ENCODE data around the gene AJUBA. TPM values are rescaled to one million over a fixed set of nuclear protein-coding genes. Genes with fewer than 3 reads are reported as not detected.

AJUBA gene
- total and polyA plus RNA-seq, 4 experiments from 2014 or later, result 0.30 to 3.9 (median 2.1) TPM

GRCh38 chr14:22998329-22999012, 16.1 kb upstream of the AJUBA start:
- intact Hi-C loops (cut with micrococcal nuclease), result no loop called here
- no peaks in the 10 kb centered on the region for H3K27me3 ChIP-seq (ENCODE audit: insufficient read depth, low read length)
- Mint-ChIP-seq H3K27ac (no peak overlapping the region), H3K9me3 (no peaks in the 10 kb centered on the region), H3K4me3 (no peak overlapping the region), H3K36me3 (peaks cover 0 to 3% of the 10 kb centered on the region in 2 donors), H3K4me1 (no peaks in the 10 kb centered on the region), H3K27me3 (no peaks in the 10 kb centered on the region)
- DNase-seq, result no peak
- CTCF ChIA-PET (ENCODE audit: partially characterized antibody), result interaction anchor here (1.5 to 38.6 kb wide), 2 partner anchors 12 to 62 kb away, joined by 7 to 1070 read pairs; partner anchors contain the start of gene CDH24
- no peaks in the 10 kb centered on the region for H3K36me3 ChIP-seq (ENCODE audit: insufficient read depth, low read length)
- POLR2A ChIA-PET (ENCODE audit: partially characterized antibody), result interaction anchor here (1.0 kb wide), 1 partner anchor 9 kb away, joined by 6 read pairs; no protein-coding TSS in a partner anchor
- H3K9me3 ChIP-seq (ENCODE audit: control insufficient read depth in 1 of 2, low read length in 2 of 2), result no peaks in the 10 kb centered on the region
- no peak overlapping the region for H3K4me3 ChIP-seq (ENCODE audit: low read length in 2 of 2)
- H3K4me1 ChIP-seq (ENCODE audit: insufficient read depth, low read length), result no peaks in the 10 kb centered on the region
- no peak overlapping the region for H3K27ac ChIP-seq (ENCODE audit: low read depth, low read length)

GRCh38 chr14:22997676-22998323, 15.4 kb upstream of the AJUBA start:
- ChIA-PET CTCF (ENCODE audit: partially characterized antibody) (interaction anchor here (1.5 to 38.6 kb wide), 3 partner anchors 11 to 62 kb away, joined by 7 to 1070 read pairs (median 59); partner anchors contain the start of gene CDH24), POLR2A (ENCODE audit: partially characterized antibody) (interaction anchor here (1.0 kb wide), 1 partner anchor 9 kb away, joined by 6 read pairs; no protein-coding TSS in a partner anchor)
- intact Hi-C loops (cut with micrococcal nuclease), result no loop called here
- H3K27me3 ChIP-seq (ENCODE audit: insufficient read depth, low read length), result no peaks in the 10 kb centered on the region
- peaks cover 3 to 7% of the 10 kb centered on the region in 2 donors for H3K36me3 Mint-ChIP-seq
- H3K36me3 ChIP-seq (ENCODE audit: insufficient read depth, low read length), result no peaks in the 10 kb centered on the region
- H3K27me3 Mint-ChIP-seq, result no peaks in the 10 kb centered on the region
- H3K4me1 Mint-ChIP-seq, result no peaks in the 10 kb centered on the region
- no peaks in the 10 kb centered on the region for H3K9me3 ChIP-seq (ENCODE audit: control insufficient read depth in 1 of 2, low read length in 2 of 2)
- no peaks in the 10 kb centered on the region for H3K9me3 Mint-ChIP-seq
- no peak overlapping the region for H3K4me3 ChIP-seq (ENCODE audit: low read length in 2 of 2)
- no peaks in the 10 kb centered on the region for H3K4me1 ChIP-seq (ENCODE audit: insufficient read depth, low read length)
- no peak overlapping the region for H3K4me3 Mint-ChIP-seq
- H3K27ac ChIP-seq (ENCODE audit: low read depth, low read length), result no peak overlapping the region
- H3K27ac Mint-ChIP-seq, result no peak overlapping the region
- no peak for DNase-seq

GRCh38 chr14:22996768-22997654, 14.7 kb upstream of the AJUBA start:
- Histone ChIP-seq H3K9me3 (ENCODE audit: control insufficient read depth in 1 of 2, low read length in 2 of 2) (no peaks in the 10 kb centered on the region), H3K27me3 (ENCODE audit: insufficient read depth, low read length) (no peaks in the 10 kb centered on the region), H3K27ac (ENCODE audit: low read depth, low read length) (no peak overlapping the region), H3K4me3 (ENCODE audit: low read length in 2 of 2) (no peak overlapping the region), H3K36me3 (ENCODE audit: insufficient read depth, low read length) (no peaks in the 10 kb centered on the region), H3K4me1 (ENCODE audit: insufficient read depth, low read length) (no peaks in the 10 kb centered on the region)
- ChIA-PET POLR2A (ENCODE audit: partially characterized antibody) (interaction anchor here (1.5 to 4.1 kb wide), 3 partner anchors 10 to 61 kb away, joined by 5 to 21 read pairs (median 18); partner anchors contain the start of gene CDH24), CTCF (ENCODE audit: partially characterized antibody) (interaction anchor here (1.3 to 38.6 kb wide), 5 partner anchors 10 to 80 kb away, joined by 5 to 1070 read pairs (median 44); partner anchors contain the start of gene CDH24)
- no peak overlapping the region for H3K27ac Mint-ChIP-seq
- H3K36me3 Mint-ChIP-seq, result peaks cover 3 to 7% of the 10 kb centered on the region in 2 donors
- intact Hi-C loops (cut with micrococcal nuclease), result no loop called here
- no peaks in the 10 kb centered on the region for H3K4me1 Mint-ChIP-seq
- no peaks in the 10 kb centered on the region for H3K27me3 Mint-ChIP-seq
- no peaks in the 10 kb centered on the region for H3K9me3 Mint-ChIP-seq
- H3K4me3 Mint-ChIP-seq, result no peak overlapping the region
- no peak for DNase-seq

GRCh38 chr14:22995889-22996625, 13.7 kb upstream of the AJUBA start:
- POLR2A ChIA-PET (ENCODE audit: partially characterized antibody), result interaction anchor here (1.2 to 4.1 kb wide), 4 partner anchors 11 to 62 kb away, joined by 4 to 21 read pairs (median 12); partner anchors contain the start of genes CDH24 and PSMB5
- CTCF ChIA-PET (ENCODE audit: partially characterized antibody), result interaction anchor here (1.0 to 38.6 kb wide), 14 partner anchors 11 to 81 kb away, joined by 3 to 1070 read pairs (median 10); partner anchors contain the start of genes AJUBA, CDH24 and PSMB11
- Mint-ChIP-seq H3K27me3 (no peaks in the 10 kb centered on the region), H3K9me3 (no peaks in the 10 kb centered on the region), H3K36me3 (peaks cover 5 to 7% of the 10 kb centered on the region in 2 donors), H3K27ac (no peak overlapping the region), H3K4me1 (no peaks in the 10 kb centered on the region), H3K4me3 (no peak overlapping the region)
- Histone ChIP-seq H3K27me3 (ENCODE audit: insufficient read depth, low read length) (no peaks in the 10 kb centered on the region), H3K4me3 (ENCODE audit: low read length in 2 of 2) (no peak overlapping the region), H3K36me3 (ENCODE audit: insufficient read depth, low read length) (no peaks in the 10 kb centered on the region), H3K9me3 (ENCODE audit: control insufficient read depth in 1 of 2, low read length in 2 of 2) (no peaks in the 10 kb centered on the region), H3K4me1 (ENCODE audit: insufficient read depth, low read length) (no peaks in the 10 kb centered on the region), H3K27ac (ENCODE audit: low read depth, low read length) (no peak overlapping the region)
- intact Hi-C loops (cut with micrococcal nuclease), result loop anchor here (2.0 kb wide), 1 partner anchor 63 kb away; no protein-coding TSS in a partner anchor
- no peak for DNase-seq

GRCh38 chr14:22994762-22995275, 12.5 kb upstream of the AJUBA start:
- no peaks in the 10 kb centered on the region for H3K9me3 Mint-ChIP-seq
- H3K27me3 ChIP-seq (ENCODE audit: insufficient read depth, low read length), result no peaks in the 10 kb centered on the region
- no peaks in the 10 kb centered on the region for H3K4me1 Mint-ChIP-seq
- ChIA-PET CTCF (ENCODE audit: partially characterized antibody) (interaction anchor here (0.6 to 38.6 kb wide), 26 partner anchors 9 to 998 kb away, joined by 3 to 1070 read pairs (median 4); partner anchors contain the start of genes AJUBA, CDH24 and PSMB11), POLR2A (ENCODE audit: partially characterized antibody) (interaction anchor here (0.6 to 4.1 kb wide), 6 partner anchors 9 to 1143 kb away, joined by 3 to 21 read pairs (median 5); partner anchors contain the start of gene CDH24)
- H3K27ac Mint-ChIP-seq, result peak overlapping the region in 2 of 7 donors; percentile 57 to 61
- H3K9me3 ChIP-seq (ENCODE audit: control insufficient read depth in 1 of 2, low read length in 2 of 2), result no peaks in the 10 kb centered on the region
- no peak overlapping the region for H3K4me3 ChIP-seq (ENCODE audit: low read length in 2 of 2)
- H3K4me1 ChIP-seq (ENCODE audit: insufficient read depth, low read length), result no peaks in the 10 kb centered on the region
- intact Hi-C loops (cut with micrococcal nuclease), result loop anchor here (2.0 kb wide), 1 partner anchor 64 kb away; no protein-coding TSS in a partner anchor
- H3K27ac ChIP-seq (ENCODE audit: low read depth, low read length), result no peak overlapping the region
- no peaks in the 10 kb centered on the region for H3K27me3 Mint-ChIP-seq
- H3K4me3 Mint-ChIP-seq, result no peak overlapping the region
- H3K36me3 Mint-ChIP-seq, result peaks cover 8 to 10% of the 10 kb centered on the region in 2 donors
- DNase-seq, result peak in 1 of 5 donors; percentile 29
- H3K36me3 ChIP-seq (ENCODE audit: insufficient read depth, low read length), result no peaks in the 10 kb centered on the region

GRCh38 chr14:22993517-22993916, 11.2 kb upstream of the AJUBA start:
- CTCF ChIA-PET (ENCODE audit: partially characterized antibody), result interaction anchor here (1.1 to 38.6 kb wide), 10 partner anchors 8 to 78 kb away, joined by 3 to 1070 read pairs (median 12); partner anchors contain the start of genes AJUBA and CDH24
- peaks cover 10 to 16% of the 10 kb centered on the region in 2 donors for H3K36me3 Mint-ChIP-seq

More at GRCh38 chr14:22993517-22993916, 11.2 kb upstream of the AJUBA start:
- Mint-ChIP-seq H3K27ac (peak overlapping the region in 1 of 7 donors; percentile 29), H3K4me1 (no peaks in the 10 kb centered on the region), H3K9me3 (no peaks in the 10 kb centered on the region), H3K4me3 (no peak overlapping the region), H3K27me3 (no peaks in the 10 kb centered on the region)
- no peaks in the 10 kb centered on the region for H3K27me3 ChIP-seq (ENCODE audit: insufficient read depth, low read length)
- no peak overlapping the region for H3K27ac ChIP-seq (ENCODE audit: low read depth, low read length)
- H3K4me1 ChIP-seq (ENCODE audit: insufficient read depth, low read length), result no peaks in the 10 kb centered on the region
- no peaks in the 10 kb centered on the region for H3K36me3 ChIP-seq (ENCODE audit: insufficient read depth, low read length)
- intact Hi-C loops (cut with micrococcal nuclease), result no loop called here
- DNase-seq, result no peak
- POLR2A ChIA-PET (ENCODE audit: partially characterized antibody), result interaction anchor here (0.9 to 4.1 kb wide), 3 partner anchors 13 to 65 kb away, joined by 4 to 21 read pairs (median 6); partner anchors contain the start of gene CDH24
- no peaks in the 10 kb centered on the region for H3K9me3 ChIP-seq (ENCODE audit: control insufficient read depth in 1 of 2, low read length in 2 of 2)
- no peak overlapping the region for H3K4me3 ChIP-seq (ENCODE audit: low read length in 2 of 2)
